Right lobe of liver (tissue), 6 donors: ENCODE measurements around the gene COX7C. TPM values are rescaled to one million over a fixed set of nuclear protein-coding genes. Genes with fewer than 3 reads are reported as not detected.
A peak's percentile ranks its signal among the peaks of the same experiment; 100 is the strongest.

Experiments used
- ATAC-seq, 4 donors: fragments of 200-7000 bp; cut with Tn5 transposase; one replicate each; pipeline ENCODE4 v1.9.1; 2020; ENCODE audit warnings: mild to moderate bottlenecking in 4 of 4, moderate library complexity in 4 of 4
- DNase-seq, 3 donors: peaks; one replicate each; pipeline ENCODE4 v3.0.0-alpha.2; 2020
- H3K27ac ChIP-seq, 3 donors: fragments of 200-600 bp; one replicate each; pipeline ENCODE4 v1.8.0; 2022
- H3K27me3 ChIP-seq, 2 donors: fragments of 200-600 bp; one replicate each; pipeline ENCODE4 v1.8.0; 2022
- H3K36me3 ChIP-seq, 4 donors: fragments of 200-600 bp; sonication (generic) in 1 of 4; one replicate each; pipeline versions ENCODE4 v1.5.1 to v1.8.0; 2017 to 2022; ENCODE audit warnings: control low read depth in 1 of 4
- H3K4me1 ChIP-seq, 4 donors: fragments of 200-600 bp; sonication (generic) in 1 of 4; one replicate each; pipeline versions ENCODE4 v1.5.1 to v1.8.0; 2017 to 2022; ENCODE audit warnings: control low read depth in 1 of 4
- H3K4me3 ChIP-seq, 3 donors: fragments of 200-600 bp; one replicate each; pipeline ENCODE4 v1.8.0; 2022
- H3K9me3 ChIP-seq, 4 donors: fragments of 200-600 bp; sonication (generic) in 1 of 4; one replicate each; pipeline versions ENCODE4 v1.5.1 to v1.8.0; 2017 to 2022; ENCODE audit warnings: control low read depth in 1 of 4
- POLR2A ChIP-seq: fragments of 450-650 bp; IDR thresholded peaks from one replicate; pipeline ENCODE4 v1.6.1; 2017; ENCODE audit warnings: antibody characterized with exemption, mild to moderate bottlenecking
- WGBS: methylation state at CpG from one replicate; pipeline ENCODE4 v1.1.6; 2018; ENCODE audit warnings: low coverage, low lambda C conversion rate; ENCODE audit not compliant: insufficient coverage; ENCODE audit errors: missing lambda C conversion rate; 5-methylcytosine and 5-hydroxymethylcytosine counted together
- intact Hi-C, 2 donors: fragments of 100-400 bp; cut with DNase I; formaldehyde crosslinking; loops; one replicate each; pipeline versions ENCODE4 v1.11.2 to v1.14.1; 2022
- total RNA-seq, 6 experiments: library from RNA; depleted of rRNA in 2 of 6; stranded (reverse); fragments of >200 nt in 2 of 6; fragmentation: NEBNext Ultra II Directional in 3 of 6; extraction: Animal tissue kit (Norgen Biotek cat#: 25700) in 3 of 6; gene quantifications; one replicate each; pipeline versions ENCODE4 v1.1.0 to v1.2.4, GENCODE V29; 2016 to 2023
- TF ChIP-seq, protein P1 (sequence below), 4 donors: fragments of 200-600 bp in 3 of 4; fragments of 450-650 bp in 1 of 4; IDR thresholded peaks; one replicate each; pipeline versions ENCODE4 v1.5.1 to v1.8.0; 2016 to 2022; ENCODE audit warnings: antibody characterized with exemption in 4 of 4, mild to moderate bottlenecking in 2 of 4
- donor health status: DM: no; HTN: yes; CAD: no.
- donor health status: DM: no; HTN: no; CAD: no.
- donor health status: DM: no; HTN: no; CAD: no.
- donor health status: DM: no; HTN: yes; CAD: no.
- donor health status: DM: no; HTN: yes; CAD: no.

COX7C gene
- total RNA-seq, 6 experiments from 2014 or later: 308 to 507 (median 321) TPM

DNA sequence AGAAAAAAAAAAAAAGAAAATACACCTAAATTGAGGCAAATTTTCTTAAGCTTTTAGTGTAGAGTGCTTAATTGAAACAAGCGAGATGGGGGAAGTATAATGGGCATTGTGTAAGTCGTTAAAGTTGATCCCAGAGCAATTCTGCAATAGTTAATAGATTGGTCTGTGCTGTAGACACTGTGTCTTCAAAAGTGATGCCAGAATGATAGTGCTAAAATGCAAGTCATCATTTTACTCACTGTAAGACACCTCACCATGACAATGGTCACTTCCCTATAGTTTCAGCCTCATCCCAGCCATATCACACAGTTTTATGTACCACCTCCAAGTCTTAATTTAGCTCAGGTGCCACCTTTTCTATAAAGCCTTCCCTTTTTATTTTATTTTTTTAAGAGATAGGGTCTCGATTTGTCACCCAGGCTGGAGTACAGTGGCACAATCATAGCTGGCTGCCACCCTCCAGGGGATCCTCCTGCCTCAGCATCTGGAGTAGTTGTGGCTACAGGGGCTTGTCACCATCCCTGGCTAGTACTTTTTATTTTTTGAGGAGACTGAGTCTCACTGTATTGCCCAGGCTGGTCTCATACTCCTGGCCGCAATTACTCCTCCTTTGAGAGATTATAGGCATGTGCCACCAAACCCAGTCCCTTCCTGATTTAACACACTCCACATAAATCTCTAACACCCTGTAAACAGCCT lies 6.2 kb downstream of the COX7C start:
- no peak overlapping the region for H3K4me3 ChIP-seq
- TF ChIP-seq, protein P1, sequence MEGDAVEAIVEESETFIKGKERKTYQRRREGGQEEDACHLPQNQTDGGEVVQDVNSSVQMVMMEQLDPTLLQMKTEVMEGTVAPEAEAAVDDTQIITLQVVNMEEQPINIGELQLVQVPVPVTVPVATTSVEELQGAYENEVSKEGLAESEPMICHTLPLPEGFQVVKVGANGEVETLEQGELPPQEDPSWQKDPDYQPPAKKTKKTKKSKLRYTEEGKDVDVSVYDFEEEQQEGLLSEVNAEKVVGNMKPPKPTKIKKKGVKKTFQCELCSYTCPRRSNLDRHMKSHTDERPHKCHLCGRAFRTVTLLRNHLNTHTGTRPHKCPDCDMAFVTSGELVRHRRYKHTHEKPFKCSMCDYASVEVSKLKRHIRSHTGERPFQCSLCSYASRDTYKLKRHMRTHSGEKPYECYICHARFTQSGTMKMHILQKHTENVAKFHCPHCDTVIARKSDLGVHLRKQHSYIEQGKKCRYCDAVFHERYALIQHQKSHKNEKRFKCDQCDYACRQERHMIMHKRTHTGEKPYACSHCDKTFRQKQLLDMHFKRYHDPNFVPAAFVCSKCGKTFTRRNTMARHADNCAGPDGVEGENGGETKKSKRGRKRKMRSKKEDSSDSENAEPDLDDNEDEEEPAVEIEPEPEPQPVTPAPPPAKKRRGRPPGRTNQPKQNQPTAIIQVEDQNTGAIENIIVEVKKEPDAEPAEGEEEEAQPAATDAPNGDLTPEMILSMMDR (IDR thresholded peaks at IDR 0.05): no peak
- TF ChIP-seq POLR2A: no peak
- intact Hi-C loops: no loop called here
- DNase-seq: no peak
- peaks cover 0 to under 1% (median 0%) of the 10 kb centered on the region in 4 donors for H3K4me1 ChIP-seq
- no peak overlapping the region for H3K27ac ChIP-seq
- WGBS: 79% methylated on average over 4 of the region's 4 CpGs
- H3K27me3 ChIP-seq: no peaks in the 10 kb centered on the region
- H3K36me3 ChIP-seq: peaks cover 0 to 32% (median 11%) of the 10 kb centered on the region in 4 donors
- ATAC-seq: peak in 1 of 4 donors; percentile 28
- H3K9me3 ChIP-seq: no peaks in the 10 kb centered on the region

DNA sequence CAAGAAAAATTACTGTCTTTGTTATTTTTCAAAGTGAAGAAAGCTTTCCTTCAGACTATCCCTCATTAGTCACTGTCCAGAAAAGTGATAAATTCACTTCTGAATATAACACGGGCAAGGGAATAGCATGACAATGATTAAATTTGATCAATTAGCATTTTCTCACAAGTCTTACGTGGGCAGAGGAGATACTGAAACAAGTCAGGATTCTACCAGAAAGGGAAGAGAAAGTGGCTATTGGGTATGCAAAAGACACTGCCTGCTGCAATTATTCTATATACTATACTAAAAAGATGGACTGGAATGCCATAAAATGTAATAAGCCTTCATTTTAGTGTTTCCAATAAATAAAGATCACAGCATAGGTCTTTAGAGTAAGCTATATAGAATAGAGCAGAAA lies 7.4 kb downstream of the COX7C start:
- no peak overlapping the region for H3K4me3 ChIP-seq
- no peaks in the 10 kb centered on the region for H3K9me3 ChIP-seq
- peaks cover 0 to 22% (median 9%) of the 10 kb centered on the region in 4 donors for H3K36me3 ChIP-seq
- no peak overlapping the region for H3K27ac ChIP-seq
- H3K27me3 ChIP-seq: no peaks in the 10 kb centered on the region
- ATAC-seq (no peak), DNase-seq (no peak)
- WGBS: 58% methylated on average over 2 of the region's 2 CpGs
- intact Hi-C loops: no loop called here
- TF ChIP-seq, protein P1 (IDR thresholded peaks at IDR 0.05): no peak
- TF ChIP-seq POLR2A: no peak
- no peaks in the 10 kb centered on the region for H3K4me1 ChIP-seq

DNA sequence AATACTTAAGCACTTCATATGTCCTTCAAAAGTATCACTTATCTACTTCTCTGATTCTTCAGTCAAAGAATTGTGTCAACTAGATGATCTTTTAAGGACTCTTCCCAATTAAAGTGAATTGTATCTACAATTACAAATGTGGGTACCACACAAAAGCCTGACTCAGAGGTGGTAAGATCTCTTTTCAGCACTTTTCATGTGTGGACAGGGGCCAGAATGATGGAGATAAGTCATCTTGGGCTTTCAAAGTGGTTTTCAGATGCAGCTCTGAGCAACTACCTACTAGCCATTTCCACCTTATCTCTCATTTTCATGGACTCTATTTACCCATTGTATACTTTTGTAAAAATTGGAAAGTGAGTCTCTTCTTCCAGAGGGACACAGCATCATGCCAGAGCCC lies 8.4 kb downstream of the COX7C start:
- intact Hi-C loops: no loop called here
- TF ChIP-seq, protein P1 (IDR thresholded peaks at IDR 0.05): no peak
- TF ChIP-seq POLR2A: no peak
- H3K4me3 ChIP-seq: no peak overlapping the region

DNA sequence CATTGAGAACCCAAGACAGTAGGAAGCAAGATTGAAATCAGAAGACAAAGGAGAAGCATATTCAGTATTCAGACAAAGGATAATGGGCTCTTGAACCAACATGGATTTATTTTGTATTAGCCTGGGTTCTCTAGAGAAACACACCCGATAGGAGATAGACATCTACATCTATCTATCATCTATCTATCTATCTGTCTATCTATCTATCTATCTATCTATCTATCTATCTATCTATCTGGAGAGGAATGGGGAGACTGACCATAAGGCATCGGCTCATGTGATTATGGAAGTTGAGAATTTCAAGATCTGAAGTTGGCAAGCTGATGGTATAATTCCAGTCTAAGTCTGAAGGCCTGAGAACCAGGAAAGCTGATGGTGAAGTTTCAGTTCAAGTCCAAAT lies 13.4 kb downstream of the COX7C start:
- TF ChIP-seq, protein P1 (IDR thresholded peaks at IDR 0.05): no peak
- no peak for TF ChIP-seq POLR2A
- ATAC-seq: no peak
- H3K4me1 ChIP-seq: no peaks in the 10 kb centered on the region
- no peaks in the 10 kb centered on the region for H3K9me3 ChIP-seq
- no peaks in the 10 kb centered on the region for H3K36me3 ChIP-seq
- no peaks in the 10 kb centered on the region for H3K27me3 ChIP-seq
- no peak overlapping the region for H3K4me3 ChIP-seq
- WGBS: 71% methylated on average over 2 of the region's 2 CpGs
- no peak overlapping the region for H3K27ac ChIP-seq
- DNase-seq: no peak
- intact Hi-C loops: no loop called here

More for the DNA sequence above, 8.4 kb downstream of the COX7C start:
- DNase-seq: no peak
- Histone ChIP-seq H3K4me1 (no peaks in the 10 kb centered on the region), H3K9me3 (no peaks in the 10 kb centered on the region), H3K27ac (no peak overlapping the region), H3K27me3 (no peaks in the 10 kb centered on the region), H3K36me3 (peaks cover 0 to 13% (median 5%) of the 10 kb centered on the region in 4 donors)
- no peak for ATAC-seq
